ENCODE measurements around the gene AFAP1L2.

The AFAP1L2 gene

DNA sequence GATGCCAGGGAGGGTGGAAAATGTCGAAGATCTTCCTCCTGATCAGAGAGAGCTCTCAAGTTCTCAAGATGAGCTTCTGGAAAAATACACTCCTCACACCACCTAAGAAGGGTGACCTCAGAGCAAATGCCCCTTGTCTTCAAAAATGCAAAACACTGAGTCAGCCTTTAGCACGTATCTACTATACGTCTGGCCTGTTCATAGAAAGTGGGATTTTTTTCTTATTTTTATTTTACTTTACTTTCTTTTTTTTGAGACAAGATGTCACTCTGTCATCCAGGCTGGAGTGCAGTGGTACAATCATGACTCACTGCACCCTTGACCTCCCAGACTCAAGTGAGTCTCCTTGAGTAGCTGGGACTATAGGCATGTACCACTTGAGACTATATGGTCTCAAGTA lies 57.1 kb downstream of the AFAP1L2 start:
- no peak for TF ChIP-seq CTCF (conservative IDR thresholded peaks at IDR 0.05; ENCODE audit: low read depth, low read length)
- no peak for DNase-seq (ENCODE audit: low read depth)
- H3K4me3 ChIP-seq (ENCODE audit: low read length), result no peak overlapping the region

DNA sequence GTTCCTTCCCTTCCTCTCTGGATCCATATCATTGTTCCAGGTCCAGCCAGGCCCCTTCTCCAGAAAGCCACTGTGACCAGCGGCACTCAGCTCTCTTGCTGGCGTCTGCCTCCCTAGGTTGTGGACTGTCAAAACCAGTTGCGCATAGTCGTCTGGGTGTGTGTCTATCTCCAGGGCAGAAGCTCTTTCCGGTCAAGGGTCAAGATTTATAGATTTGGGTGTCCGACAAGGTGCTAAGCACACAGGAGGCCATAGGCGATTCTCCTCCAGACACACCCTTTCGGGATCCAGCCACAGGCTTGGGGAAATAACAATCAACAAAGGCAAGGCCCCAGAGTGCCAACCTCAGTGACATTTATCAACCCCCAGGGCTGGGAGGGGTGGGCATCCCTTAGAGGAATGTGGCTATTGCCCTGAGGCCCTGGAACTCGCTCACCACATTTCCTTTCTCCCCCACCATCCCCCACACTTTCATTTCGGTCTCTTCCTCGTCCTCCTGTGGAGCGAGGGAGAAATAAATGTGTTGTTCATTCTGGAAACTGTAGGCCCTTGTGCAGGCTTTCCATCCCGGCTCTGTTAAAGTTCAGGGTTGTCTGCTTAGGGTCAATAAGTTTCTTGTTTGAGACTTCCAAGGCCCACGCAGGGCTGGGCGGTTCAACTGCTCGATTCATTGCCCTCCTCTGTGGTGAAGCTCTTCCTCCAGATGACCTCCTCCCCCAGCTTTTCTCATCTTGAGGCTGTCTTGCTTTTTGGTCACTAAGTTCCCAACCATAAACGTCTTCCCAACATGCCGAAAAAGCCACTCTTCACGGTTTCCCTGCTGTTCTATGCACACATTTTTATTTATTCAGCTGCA lies 57.9 kb downstream of the AFAP1L2 start:
- no peak for TF ChIP-seq CTCF (conservative IDR thresholded peaks at IDR 0.05; ENCODE audit: low read depth, low read length)
- no peak for DNase-seq (ENCODE audit: low read depth)
- no peak overlapping the region for H3K4me3 ChIP-seq (ENCODE audit: low read length)

GRCh38 chr10:114345701-114346100 lies 58.6 kb downstream of the AFAP1L2 start:
- H3K4me3 ChIP-seq (ENCODE audit: low read length), result no peak overlapping the region
- no peak for TF ChIP-seq CTCF (conservative IDR thresholded peaks at IDR 0.05; ENCODE audit: low read depth, low read length)
- no peak for DNase-seq (ENCODE audit: low read depth)

DNA sequence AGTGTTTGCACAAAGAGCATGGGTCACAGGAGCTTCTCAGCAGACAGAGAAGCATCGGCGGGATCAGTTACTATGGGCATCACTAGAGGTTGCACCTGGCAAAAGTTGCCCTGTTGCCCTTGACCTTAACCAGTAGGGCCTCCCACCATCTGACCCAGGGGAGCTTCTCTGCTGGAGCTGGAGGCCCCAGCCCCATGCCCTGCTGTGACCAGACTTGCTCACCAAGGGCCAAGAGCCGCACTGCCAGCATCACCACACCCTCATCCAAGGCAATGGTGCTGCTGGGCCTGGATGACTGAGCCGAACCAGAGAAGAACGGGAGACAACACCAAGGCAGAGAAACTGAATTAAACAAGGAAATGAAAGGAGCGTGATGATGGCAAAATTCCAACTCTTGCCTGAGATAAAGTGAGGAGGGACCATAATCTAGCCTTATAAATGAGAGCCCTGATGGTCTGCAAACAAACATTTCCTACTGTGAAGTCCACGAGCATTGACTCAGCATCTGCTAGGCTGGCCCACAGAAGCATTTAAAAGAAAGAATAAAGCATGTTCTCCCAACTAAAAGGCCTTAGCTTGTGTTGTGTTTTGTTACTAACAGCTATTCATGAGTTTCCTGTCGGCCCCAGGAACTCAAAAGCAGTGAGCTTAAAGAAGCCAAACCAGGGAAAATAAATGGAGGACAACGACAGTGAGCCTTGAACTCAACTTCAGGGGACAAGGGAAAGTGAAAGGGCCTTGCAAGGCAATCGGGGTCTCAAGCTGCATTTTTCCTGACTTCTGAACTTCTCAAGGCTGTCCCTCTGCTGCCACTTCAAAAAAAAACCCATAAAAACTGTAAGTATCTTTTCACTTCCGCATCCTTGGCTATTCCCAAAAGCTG lies 60.4 kb downstream of the AFAP1L2 start:
- no peak for DNase-seq (ENCODE audit: low read depth)
- no peak for TF ChIP-seq CTCF (conservative IDR thresholded peaks at IDR 0.05; ENCODE audit: low read depth, low read length)
- no peak overlapping the region for H3K4me3 ChIP-seq (ENCODE audit: low read length)

GRCh38 chr10:114342976-114343375 lies 61.3 kb downstream of the AFAP1L2 start:
- TF ChIP-seq CTCF (conservative IDR thresholded peaks at IDR 0.05; ENCODE audit: low read depth, low read length), result no peak
- DNase-seq (ENCODE audit: low read depth), result no peak
- no peak overlapping the region for H3K4me3 ChIP-seq (ENCODE audit: low read length)

DNA sequence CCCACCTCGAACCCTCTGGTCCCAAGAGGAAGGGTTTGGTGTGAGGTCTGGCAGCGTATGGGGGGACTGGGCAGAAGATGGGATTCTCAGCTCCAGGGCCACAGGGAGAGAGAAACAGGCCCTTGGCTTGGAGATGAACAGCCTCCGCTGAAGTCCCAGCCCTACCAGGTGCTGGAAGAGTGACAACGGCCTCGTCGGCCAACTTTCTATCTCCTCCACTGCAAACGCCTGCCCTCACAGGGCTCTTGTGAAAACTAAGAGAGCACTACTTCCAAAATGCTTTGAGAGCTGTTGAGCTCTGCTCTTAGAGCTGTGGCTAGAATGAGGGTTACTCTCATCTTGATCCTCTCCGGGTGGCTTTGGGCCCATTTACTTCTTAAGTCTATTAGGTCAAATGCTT lies 63.5 kb downstream of the AFAP1L2 start:
- no peak for DNase-seq (ENCODE audit: low read depth)
- TF ChIP-seq CTCF (conservative IDR thresholded peaks at IDR 0.05; ENCODE audit: low read depth, low read length), result no peak
- no peak overlapping the region for H3K4me3 ChIP-seq (ENCODE audit: low read length)
